HFF-Myc (cell line): Measurements from ENCODE around the gene PNPLA7.

Experiments used
- DNase-seq: peaks from one replicate; pipeline ENCODE4 v3.0.0-alpha.2; 2011; ENCODE audit warnings: low read depth; ENCODE audit errors: extremely low read depth
- H3K4me3 ChIP-seq: replicated peaks from 2 replicates; pipeline ENCODE4 v1.5.1; 2011; ENCODE audit warnings: low read depth, mild to moderate bottlenecking, control low read depth, low read length
- TF ChIP-seq, protein P1 (sequence below): IDR thresholded peaks from 2 replicates; pipeline ENCODE4 v1.5.1; 2012; ENCODE audit warnings: mild to moderate bottlenecking, low read depth, low read length, control low read depth; ENCODE audit errors: missing control alignments

PNPLA7 gene

DNA sequence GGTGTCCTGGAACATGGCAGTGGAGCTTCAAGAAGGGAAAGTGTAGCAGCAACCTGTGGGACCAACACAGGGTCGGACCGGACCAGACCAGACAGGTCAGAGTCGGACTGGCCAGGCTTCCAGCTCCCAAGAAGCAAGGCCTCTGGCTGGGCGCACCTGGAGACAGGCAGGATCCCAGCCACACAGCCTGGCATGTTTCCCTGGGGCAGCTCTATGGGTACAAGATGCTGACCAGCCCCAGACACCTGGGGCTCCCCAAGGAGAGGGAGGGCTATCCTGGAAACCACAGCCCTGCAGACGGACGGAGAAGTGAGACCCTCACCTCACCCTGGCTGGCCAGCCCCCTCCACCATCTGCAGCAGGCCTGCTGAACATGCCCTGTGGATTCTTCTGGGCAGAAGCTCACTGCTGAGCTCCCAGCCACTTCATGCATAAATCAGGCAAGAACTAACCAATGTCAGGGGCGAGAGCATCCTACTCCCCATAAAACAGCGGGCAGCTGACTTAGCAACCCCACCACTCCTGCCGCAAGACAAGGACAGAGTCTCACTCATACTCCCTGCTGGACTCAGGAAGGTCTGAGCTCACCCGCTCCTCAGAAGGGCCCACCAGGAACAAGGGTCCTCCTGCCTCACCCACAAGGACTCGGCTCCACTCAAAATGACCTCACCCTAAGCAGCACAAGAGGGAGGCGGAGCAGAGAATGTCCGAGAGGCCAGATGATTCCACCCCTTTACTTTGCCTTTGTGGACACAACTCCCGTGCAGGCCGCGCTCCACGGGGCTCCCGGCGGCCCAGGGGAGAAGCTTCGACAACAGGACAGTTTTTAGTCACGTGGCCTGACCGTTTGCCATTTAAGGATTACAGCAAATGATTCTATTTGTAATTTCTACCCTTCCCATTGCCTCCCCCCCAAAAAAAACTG, 31.4 kb upstream of the PNPLA7 start:
- H3K4me3 ChIP-seq = no peak overlapping the region
- TF ChIP-seq, protein P1, sequence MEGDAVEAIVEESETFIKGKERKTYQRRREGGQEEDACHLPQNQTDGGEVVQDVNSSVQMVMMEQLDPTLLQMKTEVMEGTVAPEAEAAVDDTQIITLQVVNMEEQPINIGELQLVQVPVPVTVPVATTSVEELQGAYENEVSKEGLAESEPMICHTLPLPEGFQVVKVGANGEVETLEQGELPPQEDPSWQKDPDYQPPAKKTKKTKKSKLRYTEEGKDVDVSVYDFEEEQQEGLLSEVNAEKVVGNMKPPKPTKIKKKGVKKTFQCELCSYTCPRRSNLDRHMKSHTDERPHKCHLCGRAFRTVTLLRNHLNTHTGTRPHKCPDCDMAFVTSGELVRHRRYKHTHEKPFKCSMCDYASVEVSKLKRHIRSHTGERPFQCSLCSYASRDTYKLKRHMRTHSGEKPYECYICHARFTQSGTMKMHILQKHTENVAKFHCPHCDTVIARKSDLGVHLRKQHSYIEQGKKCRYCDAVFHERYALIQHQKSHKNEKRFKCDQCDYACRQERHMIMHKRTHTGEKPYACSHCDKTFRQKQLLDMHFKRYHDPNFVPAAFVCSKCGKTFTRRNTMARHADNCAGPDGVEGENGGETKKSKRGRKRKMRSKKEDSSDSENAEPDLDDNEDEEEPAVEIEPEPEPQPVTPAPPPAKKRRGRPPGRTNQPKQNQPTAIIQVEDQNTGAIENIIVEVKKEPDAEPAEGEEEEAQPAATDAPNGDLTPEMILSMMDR = no peak
- DNase-seq = no peak

DNA sequence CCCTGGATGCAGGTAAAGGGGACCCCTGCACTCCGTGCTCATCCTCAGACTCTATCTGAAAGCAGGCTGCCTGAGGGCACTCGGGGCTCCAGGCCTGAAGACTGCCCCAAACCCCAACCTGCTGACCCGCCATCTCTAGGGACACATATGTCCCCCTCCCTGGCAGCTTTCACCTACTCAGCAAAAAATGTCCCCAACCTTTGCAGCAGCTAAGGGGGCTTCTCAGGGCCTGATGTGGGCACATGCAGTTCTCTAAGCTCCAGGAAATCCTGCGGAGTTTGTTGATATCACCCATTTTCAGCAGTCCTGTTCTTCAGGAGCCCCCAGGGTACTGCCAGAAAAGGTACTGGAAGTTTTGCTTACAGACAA, 30.7 kb upstream of the PNPLA7 start:
- H3K4me3 ChIP-seq = no peak overlapping the region
- DNase-seq = no peak
- TF ChIP-seq, protein P1 = no peak

GRCh38 chr9:137580209-137580953, 30.2 kb upstream of the PNPLA7 start:
- TF ChIP-seq, protein P1 = no peak
- H3K4me3 ChIP-seq = no peak overlapping the region
- no peak for DNase-seq

- TF ChIP-seq, protein P1 = no peak
- H3K4me3 ChIP-seq = peak overlapping the region; percentile 84
- DNase-seq = no peak
These were observed 29.0 kb upstream of the PNPLA7 start for GRCh38 chr9:137579259-137579604.

DNA sequence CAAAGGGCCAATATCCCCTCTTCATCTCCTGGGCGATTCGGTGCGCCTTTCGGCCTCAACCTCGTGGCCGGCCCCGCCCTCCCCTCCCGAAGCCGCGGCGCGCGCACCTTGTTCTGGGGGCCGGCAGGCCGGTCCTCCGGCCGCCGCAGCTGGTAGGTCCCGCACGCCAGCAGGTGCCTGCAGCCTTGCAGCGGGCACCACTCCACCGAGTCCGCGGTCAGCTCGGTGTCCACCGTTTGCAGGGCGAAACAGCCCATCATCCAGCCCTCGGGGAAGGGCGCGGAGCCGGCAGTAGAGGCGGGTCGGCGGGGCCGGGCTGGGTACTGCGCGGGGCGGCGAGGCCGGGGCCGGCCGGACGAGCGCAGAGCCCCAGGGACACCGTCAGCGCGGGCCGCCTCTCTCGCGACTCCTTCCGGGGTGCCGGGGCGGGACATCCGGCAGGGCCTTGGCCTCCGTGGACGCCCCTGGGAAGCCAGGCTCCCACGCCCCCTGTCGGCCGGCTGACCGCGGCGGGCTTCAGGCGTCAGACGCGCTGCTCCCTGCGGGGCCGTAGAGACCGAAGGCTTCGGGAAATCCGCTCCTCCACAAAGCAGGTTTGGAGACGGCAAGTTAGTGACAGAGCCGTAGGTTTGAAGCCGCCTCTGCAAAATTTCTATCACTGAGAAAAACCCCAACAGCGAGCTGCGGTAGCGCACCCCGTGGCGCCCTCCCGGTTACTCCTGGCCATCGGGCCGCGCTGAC, 28.5 kb upstream of the PNPLA7 start, which contains the start of gene DPH7:
DPH7 (minus strand) TSS at position 408 of the 741 bp plus-strand sequence; CDS start at position 260, 148 bp downstream.
- peak within 1 kb of the TSS; percentile 84 for H3K4me3 ChIP-seq
- peak; percentile 57 for DNase-seq
- TF ChIP-seq, protein P1 = peak; percentile 90

DNA sequence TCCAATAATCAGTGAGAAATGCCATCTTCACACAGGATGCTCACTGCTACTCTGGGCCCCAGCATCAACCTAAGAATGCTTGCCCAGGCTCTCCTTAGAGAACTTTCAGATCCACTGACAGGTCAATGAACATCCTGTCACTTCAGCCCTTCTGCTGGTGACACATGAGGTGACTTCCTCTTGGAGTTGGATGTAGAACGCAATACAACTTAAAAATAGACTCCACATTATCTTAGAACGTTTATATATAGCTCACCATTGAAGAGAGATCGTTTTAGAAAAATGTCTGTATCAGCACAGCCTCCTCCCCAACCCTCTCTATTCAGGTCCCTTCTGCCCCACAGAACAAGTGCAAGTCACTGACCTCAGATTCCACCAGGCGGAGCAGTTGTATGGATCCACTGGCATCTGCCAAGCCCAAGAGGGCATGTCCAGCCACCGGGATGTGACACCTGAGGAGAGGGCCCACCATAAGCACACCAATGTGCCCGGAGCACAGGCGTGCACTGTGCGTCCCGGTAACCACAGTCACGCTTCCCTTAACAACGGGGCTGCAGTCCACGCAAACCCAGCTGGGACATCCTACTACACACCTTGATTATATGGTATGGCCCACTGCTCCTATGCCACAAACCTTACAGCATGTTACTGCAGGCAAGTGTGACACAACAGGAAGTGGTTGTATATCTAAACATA, 25.7 kb upstream of the PNPLA7 start:
- no peak overlapping the region for H3K4me3 ChIP-seq
- TF ChIP-seq, protein P1 = no peak
- no peak for DNase-seq
